GM12878 (cell line): Measurements from ENCODE around the gene AIFM3. TPM values are rescaled to one million over a fixed set of nuclear protein-coding genes. Genes with fewer than 3 reads are reported as not detected.
A peak's percentile ranks its signal among the peaks of the same experiment; 100 is the strongest.

Experiments
- ATAC-seq: fragments of 200-7000 bp; cut with Tn5 transposase; 3 replicates; pipeline ENCODE4 v1.9.1; 2020; ENCODE audit warnings: mild to moderate bottlenecking, moderate library complexity
- BruUV-seq: library from RNA; stranded (reverse); fragments of 400-500 nt; replicated peaks from 2 replicates; lab custom pipeline; 2021; lab: Mats Ljungman, UMichigan
- CTCF ChIA-PET: fragments of 300-600 bp; sonication (Branson Sonifier 250); formaldehyde crosslinking; extraction: SDS; loops from one replicate; lab custom pipeline; 2021; ENCODE audit warnings: inconsistent platforms; lab: Yijun Ruan, JAX
- POLR2A ChIA-PET: fragments of 350-600 bp; formaldehyde crosslinking; extraction: SDS; loops from one replicate; lab custom pipeline; 2021; ENCODE audit warnings: inconsistent platforms; lab: Charles Lee
- RAD21 ChIA-PET: fragments of 300-600 bp; sonication (Branson Sonifier 250); formaldehyde crosslinking; loops from one replicate; lab custom pipeline; 2023; ENCODE audit warnings: antibody characterized with exemption; ENCODE audit not compliant: unreplicated experiment; lab: Charles Lee
- SMC1A ChIA-PET: fragments of 300-600 bp; sonication (Branson Sonifier 250); formaldehyde crosslinking; loops from one replicate; lab custom pipeline; 2023; ENCODE audit not compliant: unreplicated experiment, uncharacterized antibody; lab: Charles Lee
- DNase-seq: peaks from one replicate; pipeline ENCODE4 v3.0.0-alpha.2; 2011; ENCODE audit warnings: low read depth, low spot score
- FAIRE-seq: peaks from 3 replicates; lab custom pipeline; 2011; peaks lifted over from hg19 to GRCh38; lab: Jason Lieb, UNC
- H2AFZ ChIP-seq: 2 replicates; pipeline ENCODE4 v1.6.0; 2011; ENCODE audit warnings: low read depth, low read length, control low read depth; ENCODE audit not compliant: control insufficient read depth
- H3K27ac ChIP-seq: 2 replicates; pipeline ENCODE4 v1.5.1; 2011; ENCODE audit warnings: control low read depth; ENCODE audit not compliant: control insufficient read depth, insufficient read depth
- H3K27me3 ChIP-seq, 2 experiments: replicated peaks in 1 of 2; 2 replicates each; pipeline versions ENCODE4 v1.6.0 to v1.6.1; 2011; ENCODE audit warnings: low read length in 1 of 2; ENCODE audit not compliant: control insufficient read depth in 2 of 2, insufficient read depth in 2 of 2
- H3K36me3 ChIP-seq, 2 experiments: 2 replicates each; pipeline ENCODE4 v1.5.1; 2011; ENCODE audit warnings: low read length in 1 of 2; ENCODE audit not compliant: control insufficient read depth in 2 of 2, insufficient read depth in 2 of 2
- H3K4me1 ChIP-seq: 2 replicates; pipeline ENCODE4 v1.6.1; 2011; ENCODE audit warnings: mild to moderate bottlenecking, low read length, moderate library complexity, mixed read lengths; ENCODE audit not compliant: control insufficient read depth, insufficient read depth
- H3K4me2 ChIP-seq: 2 replicates; pipeline ENCODE4 v1.6.0; 2011; ENCODE audit warnings: control low read depth; ENCODE audit not compliant: control insufficient read depth, insufficient read depth
- H3K4me3 ChIP-seq: fragments of 200-600 bp; sonication (generic); 2 replicates; pipeline ENCODE4 v1.5.1; 2016
- H3K79me2 ChIP-seq: 2 replicates; pipeline ENCODE4 v1.6.0; 2011; ENCODE audit warnings: low read length; ENCODE audit not compliant: control insufficient read depth, insufficient read depth
- H3K9ac ChIP-seq: 2 replicates; pipeline ENCODE4 v1.8.0; 2011; ENCODE audit warnings: low read length, control low read depth, mixed read lengths; ENCODE audit not compliant: control insufficient read depth, insufficient read depth
- H3K9me3 ChIP-seq: replicated peaks from 3 replicates; pipeline ENCODE4 v1.5.1; 2011; ENCODE audit warnings: mild to moderate bottlenecking, low read length; ENCODE audit not compliant: control insufficient read depth, insufficient read depth
- H4K20me1 ChIP-seq: 2 replicates; pipeline ENCODE4 v1.6.0; 2011; ENCODE audit not compliant: control insufficient read depth, insufficient read depth
- CHD4 ChIP-seq: fragments of 200-600 bp; sonication (generic); IDR thresholded peaks from 2 replicates; pipeline ENCODE4 v1.6.1; 2016; ENCODE audit warnings: mild to moderate bottlenecking
- MEF2A ChIP-seq: IDR thresholded peaks from 2 replicates; pipeline ENCODE4 v1.6.1; 2011; ENCODE audit warnings: low read depth, mild to moderate bottlenecking, low read length, moderate library complexity; ENCODE audit not compliant: insufficient read depth
- NFYA ChIP-seq: IDR thresholded peaks from 2 replicates; pipeline ENCODE4 v1.6.1; 2011; ENCODE audit warnings: low read depth, mild to moderate bottlenecking, low read length, improper control_type of control experiment, borderline replicate concordance
- NR2C2 ChIP-seq: IDR thresholded peaks from 2 replicates; pipeline ENCODE4 v1.6.1; 2011; ENCODE audit warnings: borderline replicate concordance, low read depth; ENCODE audit not compliant: control insufficient read depth, insufficient read length
- POLR2A ChIP-seq: IDR thresholded peaks from 2 replicates; pipeline ENCODE4 v1.6.1; 2011; ENCODE audit warnings: low read depth, mild to moderate bottlenecking, low read length
- POLR2AphosphoS5 ChIP-seq: IDR thresholded peaks from 2 replicates; pipeline ENCODE4 v1.6.1; 2011; ENCODE audit warnings: mild to moderate bottlenecking, low read length, inconsistent platforms
- RCOR1 ChIP-seq: conservative IDR thresholded peaks from 2 replicates; pipeline ENCODE4 v1.6.1; 2012; ENCODE audit warnings: low read depth, low read length, improper control_type of control experiment
- WRNIP1 ChIP-seq: IDR thresholded peaks from 2 replicates; pipeline ENCODE4 v1.6.1; 2011; ENCODE audit warnings: low read depth, low read length, improper control_type of control experiment, borderline replicate concordance
- WGBS: methylation state at CpG from one replicate; pipeline ENCODE4 v1.1.6; 2016; ENCODE audit warnings: low lambda C conversion rate; ENCODE audit not compliant: insufficient replicate concordance, insufficient coverage; ENCODE audit errors: missing lambda C conversion rate; 5-methylcytosine and 5-hydroxymethylcytosine counted together
- in situ Hi-C: fragments of 300-500 bp; cut with MboI; formaldehyde crosslinking; loops from 9 replicates; pipeline ENCODE4 v1.14.3; 2018; ENCODE audit warnings: mixed read lengths
- intact Hi-C: fragments of 100-400 bp; cut with micrococcal nuclease; formaldehyde crosslinking; loops from one replicate; pipeline ENCODE4 v1.14.2; 2022; ENCODE audit not compliant: unreplicated experiment
- polyA plus RNA-seq, 11 experiments: library from polyadenylated mRNA; depleted of rRNA in 4 of 11; unstranded in 6 of 11; stranded (reverse) in 5 of 11; fragments of >200 nt; fragmentation: Nextera tagmentation in 4 of 11; fragmentation: Illumina TruSeq in 1 of 11; extraction: Ambion mirVana in 4 of 11; extraction: Trizol in 1 of 11; gene quantifications; 1 replicate in 1 of 11; 2 replicates in 10 of 11; pipeline versions ENCODE4 v1.2.1 to v1.2.3, GENCODE V29; 2011 to 2016; ENCODE audit warnings: inconsistent platforms in 2 of 11, missing spikeins in 2 of 11, low read depth in 1 of 11
- total RNA-seq, 4 experiments: library from RNA; depleted of rRNA in 3 of 4; stranded (reverse); fragments of >200 nt in 3 of 4; fragmentation: Illumina TruSeq in 1 of 4; extraction: Trizol in 1 of 4; gene quantifications; 2 replicates each; pipeline versions ENCODE4 v1.2.1 to v1.2.3, GENCODE V29; 2013 to 2021
- TF ChIP-seq, protein P1 (sequence below): fragments of 450-650 bp; conservative IDR thresholded peaks from 2 replicates; pipeline ENCODE4 v1.6.1; 2017; ENCODE audit warnings: mild to moderate bottlenecking, moderate library complexity
- TF ChIP-seq, protein P2 (sequence below): fragments of 450-650 bp; IDR thresholded peaks from 2 replicates; pipeline ENCODE4 v1.6.1; 2017; ENCODE audit warnings: mild to moderate bottlenecking
- TF ChIP-seq, protein P3 (sequence below): fragments of 150-350 bp; IDR thresholded peaks from 2 replicates; pipeline ENCODE4 v1.6.1; 2014; ENCODE audit warnings: mild to moderate bottlenecking, low read depth, low read length
- TF ChIP-seq, protein P4 (sequence below): IDR thresholded peaks from 2 replicates; pipeline ENCODE4 v1.6.1; 2012; ENCODE audit warnings: low read length, inconsistent platforms

Gene AIFM3
- total and polyA plus RNA-seq, 10 of the 15 experiments (the other 5 are each of a cell fraction or from before 2014, with no cell fraction given): 0.06 to 0.34 (median 0.21) TPM; not detected in 6

DNA sequence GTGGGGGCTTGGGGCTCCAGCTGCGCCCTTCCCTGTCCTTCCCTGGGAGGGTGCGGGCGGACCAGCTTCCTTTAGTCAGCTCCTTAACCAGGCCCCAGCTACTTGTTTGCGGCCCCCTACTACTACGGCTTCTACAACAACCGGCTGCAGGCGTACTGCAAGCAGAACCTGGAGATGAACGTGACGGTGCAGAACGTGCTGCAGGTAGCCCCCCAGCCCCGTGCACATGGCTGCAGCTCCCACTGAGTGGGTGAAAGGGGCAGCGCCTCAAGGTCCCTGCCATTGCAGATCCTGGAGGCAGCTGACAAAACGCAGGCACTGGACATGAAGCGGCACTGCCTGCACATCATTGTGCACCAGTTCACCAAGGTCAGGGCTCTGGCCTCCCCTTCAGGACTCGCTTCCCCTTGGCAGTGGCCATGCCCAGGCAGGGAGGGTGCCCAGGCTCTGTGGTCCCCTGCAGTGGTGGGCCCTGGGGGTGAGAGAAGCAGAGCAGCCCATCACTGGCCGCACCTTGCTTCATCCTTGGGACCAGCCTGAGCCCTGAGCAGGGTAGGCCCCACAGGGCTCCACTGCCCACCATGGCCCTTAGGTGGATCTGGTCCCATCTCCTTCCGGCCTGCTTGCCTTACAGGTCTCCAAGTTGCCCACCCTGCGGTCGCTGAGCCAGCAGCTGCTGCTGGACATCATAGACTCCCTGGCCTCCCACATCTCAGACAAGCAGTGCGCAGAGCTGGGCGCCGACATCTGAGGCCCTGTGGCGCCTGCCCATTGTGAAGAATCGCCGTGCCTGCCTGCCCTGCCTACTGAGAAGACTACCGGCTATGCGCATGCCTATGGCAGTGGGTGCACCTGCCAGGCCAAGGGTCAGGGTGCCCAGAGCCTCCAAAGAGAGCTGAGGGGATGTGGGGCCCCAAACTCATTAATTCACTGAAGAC is 29.8 kb downstream of the AIFM3 start:
- ChIA-PET SMC1A (no interaction called here), CTCF (no interaction called here), POLR2A (no interaction called here), RAD21 (no interaction called here)
- Histone ChIP-seq H3K4me3 (no peak overlapping the region), H3K79me2 (peaks cover 16% of the 10 kb centered on the region), H3K4me1 (peaks cover 5% of the 10 kb centered on the region), H3K4me2 (no peak overlapping the region), H3K9me3 (no peaks in the 10 kb centered on the region), H4K20me1 (no peaks in the 10 kb centered on the region), H3K27me3 (no peaks in the 10 kb centered on the region), H3K36me3 (peaks cover 2 to 5% of the 10 kb centered on the region in 2 experiments; a peak in 2 of 4 replicates), H3K9ac (no peak overlapping the region), H2AFZ (no peak overlapping the region), H3K27ac (no peak overlapping the region)
- 97% methylated on average over 26 of the region's 27 CpGs for WGBS
- FAIRE-seq (no peak), DNase-seq (no peak), ATAC-seq (no peak)
- no TSS peak for BruUV-seq
- TF ChIP-seq CHD4: no peak
- no peak for TF ChIP-seq RCOR1
- no peak for TF ChIP-seq WRNIP1
- no peak for TF ChIP-seq MEF2A
- TF ChIP-seq, protein P1, sequence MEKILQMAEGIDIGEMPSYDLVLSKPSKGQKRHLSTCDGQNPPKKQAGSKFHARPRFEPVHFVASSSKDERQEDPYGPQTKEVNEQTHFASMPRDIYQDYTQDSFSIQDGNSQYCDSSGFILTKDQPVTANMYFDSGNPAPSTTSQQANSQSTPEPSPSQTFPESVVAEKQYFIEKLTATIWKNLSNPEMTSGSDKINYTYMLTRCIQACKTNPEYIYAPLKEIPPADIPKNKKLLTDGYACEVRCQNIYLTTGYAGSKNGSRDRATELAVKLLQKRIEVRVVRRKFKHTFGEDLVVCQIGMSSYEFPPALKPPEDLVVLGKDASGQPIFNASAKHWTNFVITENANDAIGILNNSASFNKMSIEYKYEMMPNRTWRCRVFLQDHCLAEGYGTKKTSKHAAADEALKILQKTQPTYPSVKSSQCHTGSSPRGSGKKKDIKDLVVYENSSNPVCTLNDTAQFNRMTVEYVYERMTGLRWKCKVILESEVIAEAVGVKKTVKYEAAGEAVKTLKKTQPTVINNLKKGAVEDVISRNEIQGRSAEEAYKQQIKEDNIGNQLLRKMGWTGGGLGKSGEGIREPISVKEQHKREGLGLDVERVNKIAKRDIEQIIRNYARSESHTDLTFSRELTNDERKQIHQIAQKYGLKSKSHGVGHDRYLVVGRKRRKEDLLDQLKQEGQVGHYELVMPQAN: no peak
- no peak for TF ChIP-seq NFYA
- TF ChIP-seq POLR2A: peak; percentile 23; the same call in 1 of the 2 replicates
- TF ChIP-seq POLR2AphosphoS5: peak; percentile 4; the same call in 1 of the 2 replicates
- TF ChIP-seq NR2C2: no peak
- TF ChIP-seq, protein P2, sequence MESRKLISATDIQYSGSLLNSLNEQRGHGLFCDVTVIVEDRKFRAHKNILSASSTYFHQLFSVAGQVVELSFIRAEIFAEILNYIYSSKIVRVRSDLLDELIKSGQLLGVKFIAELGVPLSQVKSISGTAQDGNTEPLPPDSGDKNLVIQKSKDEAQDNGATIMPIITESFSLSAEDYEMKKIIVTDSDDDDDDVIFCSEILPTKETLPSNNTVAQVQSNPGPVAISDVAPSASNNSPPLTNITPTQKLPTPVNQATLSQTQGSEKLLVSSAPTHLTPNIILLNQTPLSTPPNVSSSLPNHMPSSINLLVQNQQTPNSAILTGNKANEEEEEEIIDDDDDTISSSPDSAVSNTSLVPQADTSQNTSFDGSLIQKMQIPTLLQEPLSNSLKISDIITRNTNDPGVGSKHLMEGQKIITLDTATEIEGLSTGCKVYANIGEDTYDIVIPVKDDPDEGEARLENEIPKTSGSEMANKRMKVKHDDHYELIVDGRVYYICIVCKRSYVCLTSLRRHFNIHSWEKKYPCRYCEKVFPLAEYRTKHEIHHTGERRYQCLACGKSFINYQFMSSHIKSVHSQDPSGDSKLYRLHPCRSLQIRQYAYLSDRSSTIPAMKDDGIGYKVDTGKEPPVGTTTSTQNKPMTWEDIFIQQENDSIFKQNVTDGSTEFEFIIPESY: no peak
- TF ChIP-seq, protein P3, sequence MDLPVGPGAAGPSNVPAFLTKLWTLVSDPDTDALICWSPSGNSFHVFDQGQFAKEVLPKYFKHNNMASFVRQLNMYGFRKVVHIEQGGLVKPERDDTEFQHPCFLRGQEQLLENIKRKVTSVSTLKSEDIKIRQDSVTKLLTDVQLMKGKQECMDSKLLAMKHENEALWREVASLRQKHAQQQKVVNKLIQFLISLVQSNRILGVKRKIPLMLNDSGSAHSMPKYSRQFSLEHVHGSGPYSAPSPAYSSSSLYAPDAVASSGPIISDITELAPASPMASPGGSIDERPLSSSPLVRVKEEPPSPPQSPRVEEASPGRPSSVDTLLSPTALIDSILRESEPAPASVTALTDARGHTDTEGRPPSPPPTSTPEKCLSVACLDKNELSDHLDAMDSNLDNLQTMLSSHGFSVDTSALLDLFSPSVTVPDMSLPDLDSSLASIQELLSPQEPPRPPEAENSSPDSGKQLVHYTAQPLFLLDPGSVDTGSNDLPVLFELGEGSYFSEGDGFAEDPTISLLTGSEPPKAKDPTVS: no peak
- TF ChIP-seq, protein P4, sequence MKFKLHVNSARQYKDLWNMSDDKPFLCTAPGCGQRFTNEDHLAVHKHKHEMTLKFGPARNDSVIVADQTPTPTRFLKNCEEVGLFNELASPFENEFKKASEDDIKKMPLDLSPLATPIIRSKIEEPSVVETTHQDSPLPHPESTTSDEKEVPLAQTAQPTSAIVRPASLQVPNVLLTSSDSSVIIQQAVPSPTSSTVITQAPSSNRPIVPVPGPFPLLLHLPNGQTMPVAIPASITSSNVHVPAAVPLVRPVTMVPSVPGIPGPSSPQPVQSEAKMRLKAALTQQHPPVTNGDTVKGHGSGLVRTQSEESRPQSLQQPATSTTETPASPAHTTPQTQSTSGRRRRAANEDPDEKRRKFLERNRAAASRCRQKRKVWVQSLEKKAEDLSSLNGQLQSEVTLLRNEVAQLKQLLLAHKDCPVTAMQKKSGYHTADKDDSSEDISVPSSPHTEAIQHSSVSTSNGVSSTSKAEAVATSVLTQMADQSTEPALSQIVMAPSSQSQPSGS: no peak
- intact Hi-C loops: no loop called here
- in situ Hi-C loops: no loop called here
